ENCODE data around the gene GRPEL2. TPM values are rescaled to one million over a fixed set of nuclear protein-coding genes. Genes with fewer than 3 reads are reported as not detected.
A peak's percentile ranks its signal among the peaks of the same experiment; 100 is the strongest.

GRPEL2 gene
- polyA plus RNA-seq, 3 donors: 1.9 to 2.7 (median 2.0) TPM

DNA sequence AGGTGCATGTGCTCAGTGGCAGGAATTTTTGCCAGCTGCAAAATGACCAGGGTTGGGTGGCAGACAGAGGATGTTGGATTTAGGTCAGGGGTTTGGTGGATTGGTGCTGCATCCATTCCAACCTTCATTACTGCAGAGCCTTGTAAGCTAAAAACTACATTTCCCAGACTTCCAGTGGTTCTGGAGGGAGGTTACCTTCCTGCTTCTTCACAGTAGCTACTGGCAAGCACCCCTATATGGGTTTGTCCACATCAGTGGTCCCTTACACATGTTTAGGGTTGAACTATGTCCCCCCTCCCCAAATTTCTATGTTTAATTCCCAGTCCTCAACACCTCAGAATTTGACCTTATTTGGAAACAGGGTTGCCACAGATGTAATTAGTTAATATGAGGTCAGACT, 54.5 kb downstream of the GRPEL2 start:
- H4K20me1 ChIP-seq (ENCODE audit: insufficient read depth, low read length): no peaks in the 10 kb centered on the region
- H3K36me3 ChIP-seq (replicated peaks in 1 of 2; ENCODE audit: control insufficient read depth in 1 of 2, insufficient read depth in 2 of 2, low read length in 2 of 2): no peaks in the 10 kb centered on the region
- no peak overlapping the region for H3K27ac ChIP-seq (ENCODE audit: low read depth in 1 of 2, low read length in 2 of 2)
- Mint-ChIP-seq H3K9me3 (no peaks in the 10 kb centered on the region), H3K27me3 (ENCODE audit: low read depth in 3 of 3) (peaks cover 0 to 3% (median 2%) of the 10 kb centered on the region in 3 donors), H3K36me3 (no peaks in the 10 kb centered on the region), H3K4me3 (no peak overlapping the region), H3K4me1 (no peaks in the 10 kb centered on the region), H3K27ac (no peak overlapping the region)
- no peak overlapping the region for H3K4me2 ChIP-seq (replicated peaks; ENCODE audit: extremely low read depth, low read length, poor library complexity, severe bottlenecking)
- TF ChIP-seq CTCF (IDR thresholded peaks at IDR 0.05): no peak
- no peak overlapping the region for H3K4me3 ChIP-seq (replicated peaks in 1 of 3; ENCODE audit: low read depth in 2 of 3, low read length in 3 of 3)
- H3K9me3 ChIP-seq (replicated peaks in 1 of 2; ENCODE audit: control insufficient read depth in 1 of 2, insufficient read depth in 1 of 2, low read length in 2 of 2): no peaks in the 10 kb centered on the region
- no peak overlapping the region for H3K9ac ChIP-seq (ENCODE audit: insufficient read depth, low read length, poor library complexity, severe bottlenecking)
- no peak overlapping the region for H2AFZ ChIP-seq (ENCODE audit: insufficient read depth, low read depth, low read length, poor library complexity, severe bottlenecking)
- no peaks in the 10 kb centered on the region for H3K79me2 ChIP-seq (ENCODE audit: insufficient read depth, low read length)
- H3K4me1 ChIP-seq (ENCODE audit: control insufficient read depth in 1 of 2, insufficient read depth in 2 of 2, low read length in 2 of 2): no peaks in the 10 kb centered on the region
- intact Hi-C loops (cut with micrococcal nuclease): no loop called here
- no peak for DNase-seq
- H3K27me3 ChIP-seq (ENCODE audit: control insufficient read depth in 2 of 2, insufficient read depth in 2 of 2, low read length in 2 of 2): no peaks in the 10 kb centered on the region

DNA sequence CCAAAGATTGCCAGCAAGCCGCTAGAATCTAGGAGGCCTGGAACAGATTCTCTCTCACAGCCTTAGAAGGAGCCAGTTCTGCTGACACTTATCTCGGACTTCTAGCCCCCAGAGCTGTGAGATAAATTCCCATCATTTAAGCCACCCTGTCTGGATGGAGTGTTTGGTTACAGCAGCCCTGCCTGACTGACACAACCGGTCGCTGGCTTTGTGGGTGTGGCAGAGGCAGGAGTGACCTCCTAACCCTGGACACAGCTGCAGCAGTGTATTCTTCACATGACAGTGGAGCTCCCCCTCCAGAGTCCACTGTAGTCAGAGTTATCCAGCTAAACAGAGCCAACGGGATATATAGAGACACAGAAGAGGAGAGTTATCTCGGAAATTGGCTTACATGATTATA, 55.0 kb downstream of the GRPEL2 start:
- Histone ChIP-seq H2AFZ (ENCODE audit: insufficient read depth, low read depth, low read length, poor library complexity, severe bottlenecking) (no peak overlapping the region), H3K79me2 (ENCODE audit: insufficient read depth, low read length) (no peaks in the 10 kb centered on the region), H3K9me3 (replicated peaks in 1 of 2; ENCODE audit: control insufficient read depth in 1 of 2, insufficient read depth in 1 of 2, low read length in 2 of 2) (no peaks in the 10 kb centered on the region), H3K27ac (ENCODE audit: low read depth in 1 of 2, low read length in 2 of 2) (no peak overlapping the region), H3K9ac (ENCODE audit: insufficient read depth, low read length, poor library complexity, severe bottlenecking) (no peak overlapping the region), H4K20me1 (ENCODE audit: insufficient read depth, low read length) (no peaks in the 10 kb centered on the region), H3K4me2 (replicated peaks; ENCODE audit: extremely low read depth, low read length, poor library complexity, severe bottlenecking) (no peak overlapping the region), H3K4me3 (replicated peaks in 1 of 3; ENCODE audit: low read depth in 2 of 3, low read length in 3 of 3) (no peak overlapping the region), H3K4me1 (ENCODE audit: control insufficient read depth in 1 of 2, insufficient read depth in 2 of 2, low read length in 2 of 2) (no peaks in the 10 kb centered on the region), H3K36me3 (replicated peaks in 1 of 2; ENCODE audit: control insufficient read depth in 1 of 2, insufficient read depth in 2 of 2, low read length in 2 of 2) (no peaks in the 10 kb centered on the region), H3K27me3 (ENCODE audit: control insufficient read depth in 2 of 2, insufficient read depth in 2 of 2, low read length in 2 of 2) (no peaks in the 10 kb centered on the region)
- Mint-ChIP-seq H3K4me1 (no peaks in the 10 kb centered on the region), H3K27ac (peak overlapping the region in 1 of 7 donors; percentile 23), H3K36me3 (no peaks in the 10 kb centered on the region), H3K4me3 (no peak overlapping the region), H3K9me3 (no peaks in the 10 kb centered on the region), H3K27me3 (ENCODE audit: low read depth in 3 of 3) (peaks cover 0 to 3% (median 1%) of the 10 kb centered on the region in 3 donors)
- no peak for TF ChIP-seq CTCF (IDR thresholded peaks at IDR 0.05)
- WGBS (ENCODE audit: insufficient coverage): 93% methylated on average over 2 of the region's 6 CpGs
- intact Hi-C loops (cut with micrococcal nuclease): no loop called here
- no peak for DNase-seq
